ENCODE data around the gene HIGD1B. TPM values are rescaled to one million over a fixed set of nuclear protein-coding genes. Genes with fewer than 3 reads are reported as not detected.

The HIGD1B gene
- total and polyA plus RNA-seq, 9 of the 15 experiments (the other 6 are each of a cell fraction or from before 2014, with no cell fraction given), result not detected

GRCh38 chr17:44828919-44829522 is 18.7 kb upstream of the HIGD1B start (continued):
- TF ChIP-seq RERE (CRISPR knock-in tag; IDR thresholded peaks at IDR 0.05; ENCODE audit: borderline replicate concordance) (no peak), HMBOX1 (IDR thresholded peaks at IDR 0.05) (no peak), RFX7 (CRISPR knock-in tag; IDR thresholded peaks at IDR 0.05) (no peak), CHD1 (IDR thresholded peaks at IDR 0.05; ENCODE audit: low read length) (no peak), TAF1 (IDR thresholded peaks at IDR 0.05; ENCODE audit: control insufficient read depth, extremely low read depth, insufficient read depth, low read length, severe bottlenecking) (no peak), CCAR2 (IDR thresholded peaks at IDR 0.05; ENCODE audit: low read depth, low read length) (no peak), HNRNPK (IDR thresholded peaks at IDR 0.05; ENCODE audit: low read depth, low read length, poor library complexity, severe bottlenecking) (no peak), ZBTB2 (IDR thresholded peaks at IDR 0.05) (no peak), IRF1 (CRISPR knock-in tag; IDR thresholded peaks at IDR 0.05; ENCODE audit: borderline replicate concordance) (no peak), BMI1 (IDR thresholded peaks at IDR 0.05; ENCODE audit: low read length) (peak; percentile 67), NR0B1 (IDR thresholded peaks at IDR 0.05; ENCODE audit: partially characterized antibody) (no peak), MAX (CRISPR knock-in tag; IDR thresholded peaks at IDR 0.05) (no peak), PCBP1 (IDR thresholded peaks at IDR 0.05; ENCODE audit: low read depth, low read length, poor library complexity, severe bottlenecking) (no peak), NFIC (IDR thresholded peaks at IDR 0.05) (peak; percentile 45; the same call in 1 of the 2 replicates), GATAD2A (IDR thresholded peaks at IDR 0.05) (no peak), CBX3 (IDR thresholded peaks at IDR 0.05; ENCODE audit: borderline replicate concordance in 1 of 2, low read length in 2 of 2) (no peak), KDM1A (IDR thresholded peaks at IDR 0.05) (no peak), RBM39 (optimal IDR thresholded peaks at IDR 0.05; ENCODE audit: low read depth, low read length) (no peak)

Data from K562 (cell line).